ENCODE measurements around the gene DDRGK1.
"Not testable (repeated sequence)": the region's sequence is repeated elsewhere in the genome, so short reads cannot be mapped to it uniquely, and the experiment has no call there.

Gene DDRGK1

DNA sequence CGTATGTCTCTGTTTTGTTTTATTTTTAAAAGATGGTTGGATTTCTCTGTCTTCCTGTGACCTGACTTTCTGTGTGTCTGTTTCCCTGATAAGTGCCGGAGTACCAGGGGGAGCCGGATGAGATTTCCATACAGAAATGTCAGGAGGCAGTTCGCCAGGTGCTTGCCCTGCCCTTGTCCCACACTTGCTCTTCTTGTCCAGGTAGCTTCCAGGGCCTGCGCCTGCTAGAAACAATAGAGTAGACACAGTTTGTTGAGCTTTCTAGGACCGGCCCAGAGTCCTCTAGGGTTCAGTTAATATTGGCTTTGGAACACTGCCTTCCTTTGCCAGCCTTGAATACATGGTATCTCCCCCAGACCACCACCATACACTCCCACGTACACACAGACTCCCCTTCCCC, 8.7 kb upstream of the DDRGK1 start:
- DNase-seq, result no peak

DNA sequence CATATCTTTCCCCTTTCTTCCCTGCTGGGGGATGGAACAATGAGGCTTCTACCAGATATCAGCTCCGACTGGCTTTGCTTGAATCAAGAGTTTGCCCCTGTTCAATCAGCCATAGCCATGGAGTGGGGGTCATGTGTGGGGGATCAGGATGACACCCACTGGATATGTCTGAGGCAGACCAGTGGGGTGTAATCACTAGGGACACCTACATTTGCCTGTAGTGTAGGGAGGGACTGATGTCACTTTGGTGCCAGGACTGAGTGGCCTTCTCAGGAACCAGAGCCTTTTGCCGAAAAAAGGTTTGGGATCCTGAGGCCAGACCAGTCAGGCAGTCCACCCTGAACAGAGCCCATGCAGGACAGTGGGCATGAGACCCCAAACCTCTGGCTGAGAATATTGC, 5.9 kb upstream of the DDRGK1 start:
- no peak for DNase-seq

- DNase-seq, result no peak
Observed at GRCh38 chr20:3209946-3210317, 5.5 kb upstream of the DDRGK1 start.

GRCh38 chr20:3209257-3209945, 4.9 kb upstream of the DDRGK1 start, which contains the start of gene ITPA:
ITPA (plus strand) TSS chr20:3209498; CDS start chr20:3209552, 54 bp downstream.
- peak; percentile 23 to 51 (median 38) for DNase-seq

- peak in 2 of 6 experiments; percentile 36 to 43 for DNase-seq
Observed at GRCh38 chr20:3208786-3209256, 4.3 kb upstream of the DDRGK1 start.

- DNase-seq, result peak in 1 of 6 experiments; percentile 6
Observed at GRCh38 chr20:3203315-3204123, 963 bp downstream of the DDRGK1 start.

DNA sequence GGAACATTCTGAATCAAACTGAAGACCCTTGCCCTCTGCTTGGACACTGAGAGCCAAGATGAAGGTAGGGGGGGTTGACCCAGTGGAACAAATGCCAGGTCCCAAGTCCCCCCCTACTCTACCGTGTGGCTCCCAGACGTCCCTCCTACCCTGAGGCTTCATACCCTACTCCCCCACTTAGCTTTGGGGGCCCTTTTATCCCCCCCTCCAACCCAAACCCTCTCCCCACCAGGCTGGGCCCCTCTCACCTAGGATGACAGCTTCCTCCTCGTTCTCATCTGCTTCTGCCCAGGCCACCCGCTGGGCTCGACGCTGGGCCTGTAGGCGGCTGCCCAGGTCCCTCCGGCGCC, 1.5 kb downstream of the DDRGK1 start:
- DNase-seq, result no peak

- no peak for DNase-seq
Observed at GRCh38 chr20:3199976-3200755, 4.3 kb downstream of the DDRGK1 start.

DNA sequence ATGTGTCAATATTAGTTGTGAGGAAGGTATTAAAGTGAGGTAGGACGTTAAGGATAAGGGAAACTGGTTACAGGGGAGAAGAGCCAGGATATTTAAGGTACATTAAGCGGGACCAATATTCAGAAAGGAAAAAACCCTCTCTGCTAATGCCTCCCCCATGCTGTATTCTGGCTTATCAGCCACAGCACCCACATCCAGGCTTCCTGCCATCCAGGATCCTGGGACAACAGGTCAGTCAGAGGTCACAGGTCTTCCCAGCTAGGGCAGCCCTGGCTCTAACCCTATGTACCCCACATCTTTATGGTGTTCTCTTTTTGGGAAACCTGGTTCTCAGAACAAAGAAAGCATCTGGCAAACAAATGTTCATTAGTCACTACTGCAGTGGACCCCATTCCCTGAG, 5.3 kb downstream of the DDRGK1 start:
- DNase-seq, result no peak

GRCh38 chr20:3195590-3196237, 8.8 kb downstream of the DDRGK1 start:
- no peak for DNase-seq

DNA sequence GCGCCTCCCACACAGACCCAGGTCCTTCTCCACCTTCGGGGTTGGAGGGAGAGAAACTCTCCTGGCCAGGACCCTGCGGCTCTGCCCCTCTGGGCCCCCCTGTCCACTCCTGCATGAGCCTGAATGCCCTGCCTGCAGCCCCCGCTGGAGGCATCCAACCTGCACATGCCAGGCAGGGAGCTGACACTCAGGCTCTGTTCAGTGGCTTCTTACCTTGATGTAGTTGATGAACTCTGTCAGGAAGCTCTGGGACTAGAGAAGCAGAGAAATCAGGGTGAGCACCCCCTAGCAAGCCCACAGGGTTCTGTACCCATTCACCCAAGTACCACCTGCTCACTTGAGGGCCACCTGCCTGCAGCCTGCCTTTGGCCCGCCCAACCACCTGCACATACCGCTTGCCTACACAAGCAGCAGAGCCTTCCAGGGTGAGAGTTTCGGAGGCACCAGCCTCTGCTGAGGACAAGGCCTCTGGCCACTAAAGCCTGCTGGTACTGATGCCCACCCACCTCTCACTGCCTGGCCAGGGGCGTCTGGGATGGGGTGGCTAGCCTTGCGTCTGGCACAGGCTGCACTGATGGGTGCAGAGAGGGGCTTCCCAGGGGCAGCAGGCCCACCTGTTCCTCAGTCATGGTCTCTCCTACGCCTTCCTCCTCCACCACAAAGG, 9.7 kb downstream of the DDRGK1 start:
- DNase-seq, result no peak

GRCh38 chr20:3193806-3194616, 10.5 kb downstream of the DDRGK1 start:
- DNase-seq, result no peak

DNA sequence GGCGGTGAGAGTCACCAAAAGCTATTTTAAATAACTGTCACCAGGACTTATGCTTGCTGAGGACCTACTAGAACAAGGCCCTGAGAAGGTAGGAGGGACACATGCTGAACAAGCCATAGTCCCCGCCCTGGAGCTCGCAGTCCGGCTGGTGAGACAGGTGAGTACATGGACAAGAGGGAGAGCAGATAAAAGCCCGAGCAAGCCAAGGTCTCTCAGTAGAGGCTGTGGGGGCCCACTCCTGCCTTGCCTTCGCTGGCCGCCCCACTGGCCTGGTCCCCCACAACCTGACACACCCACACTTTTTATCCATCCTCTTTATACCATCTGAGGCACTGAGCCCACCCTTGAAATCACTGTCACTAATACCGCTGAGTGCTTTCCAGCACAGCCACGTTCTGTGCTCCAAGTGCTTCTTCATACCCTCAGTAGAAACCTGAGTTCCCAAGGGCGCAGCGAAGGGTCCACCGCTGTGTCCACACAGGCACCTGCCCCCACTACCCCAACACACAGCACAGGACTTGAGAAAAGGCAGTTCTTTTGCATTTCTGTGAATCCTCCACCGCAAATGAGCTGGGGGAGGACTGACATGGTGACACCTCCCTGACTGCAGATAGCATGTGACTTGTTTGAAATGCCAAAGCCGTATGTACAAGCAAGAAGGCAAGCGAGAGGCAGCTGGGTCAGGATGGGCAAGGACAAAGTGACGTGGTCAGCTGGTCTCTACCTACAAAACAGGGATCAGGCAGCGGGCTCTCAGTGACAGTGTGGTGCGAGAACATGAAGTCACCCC, 12.1 kb downstream of the DDRGK1 start:
- DNase-seq, result no peak

GRCh38 chr20:3190681-3191111, 13.8 kb downstream of the DDRGK1 start:
- DNase-seq, result no peak

GRCh38 chr20:3189561-3190131, 14.8 kb downstream of the DDRGK1 start:
- no peak for DNase-seq

GRCh38 chr20:3188823-3189413, 15.6 kb downstream of the DDRGK1 start:
- DNase-seq, result no peak

DNA sequence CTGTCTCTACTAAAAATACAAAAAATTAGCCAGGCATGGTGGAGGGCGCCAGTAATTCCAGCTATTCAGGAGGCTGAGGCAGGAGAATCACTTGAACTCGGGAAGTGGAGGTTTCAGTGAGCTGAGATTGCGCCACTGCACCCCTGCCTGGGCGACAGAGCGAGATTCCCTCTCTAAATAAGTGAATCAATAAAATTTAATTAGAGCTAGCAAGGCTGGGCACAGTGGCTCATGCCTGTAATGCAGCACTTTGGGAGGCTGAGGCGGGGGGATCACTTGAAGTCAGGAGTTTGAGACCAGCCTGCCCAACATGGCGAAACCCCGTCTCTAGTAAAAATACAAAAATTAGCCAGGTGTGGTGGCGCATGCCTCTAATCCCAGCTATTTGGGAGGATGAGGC, 16.6 kb downstream of the DDRGK1 start:
- not testable (repeated sequence) for DNase-seq

GRCh38 chr20:3183896-3184612, 20.4 kb downstream of the DDRGK1 start:
- no peak for DNase-seq

DNA sequence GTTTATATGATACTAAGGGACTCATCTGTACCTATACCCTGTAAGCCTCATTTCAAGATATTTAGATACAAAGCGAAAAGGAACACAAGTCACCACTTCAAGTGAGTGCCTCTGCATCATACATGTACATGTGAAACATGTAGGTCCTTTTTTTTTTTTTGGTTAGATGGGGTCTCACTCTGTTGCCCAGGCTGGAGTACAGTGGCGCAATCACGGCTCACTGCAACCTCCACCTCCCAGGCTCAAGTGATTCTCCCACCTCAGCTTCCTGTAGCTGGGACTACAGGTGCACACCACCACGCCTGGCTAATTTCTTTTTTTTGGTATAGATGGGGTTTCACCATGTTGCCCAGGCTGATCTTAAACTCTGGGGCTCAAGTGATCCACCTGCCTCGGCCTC, 22.1 kb downstream of the DDRGK1 start:
- not testable (repeated sequence) for DNase-seq
